Tongue (tissue), 2 donors: Measurements from ENCODE around the gene ASPM. TPM values are rescaled to one million over a fixed set of nuclear protein-coding genes. Genes with fewer than 3 reads are reported as not detected.
A peak's percentile ranks its signal among the peaks of the same experiment; 100 is the strongest.
"Not testable (repeated sequence)": the region's sequence is repeated elsewhere in the genome, so short reads cannot be mapped to it uniquely, and the experiment has no call there.

ENCODE experiments used
- DNase-seq: peaks from one replicate; pipeline ENCODE4 v3.0.0-alpha.2; 2015
- total RNA-seq: library from RNA; depleted of rRNA; stranded (reverse); fragments of >200 nt; gene quantifications from one replicate; pipeline ENCODE4 v1.2.3, GENCODE V29; 2014

ASPM gene
- total RNA-seq, 1 donor from 2014 or later, result 23.7 TPM

DNA sequence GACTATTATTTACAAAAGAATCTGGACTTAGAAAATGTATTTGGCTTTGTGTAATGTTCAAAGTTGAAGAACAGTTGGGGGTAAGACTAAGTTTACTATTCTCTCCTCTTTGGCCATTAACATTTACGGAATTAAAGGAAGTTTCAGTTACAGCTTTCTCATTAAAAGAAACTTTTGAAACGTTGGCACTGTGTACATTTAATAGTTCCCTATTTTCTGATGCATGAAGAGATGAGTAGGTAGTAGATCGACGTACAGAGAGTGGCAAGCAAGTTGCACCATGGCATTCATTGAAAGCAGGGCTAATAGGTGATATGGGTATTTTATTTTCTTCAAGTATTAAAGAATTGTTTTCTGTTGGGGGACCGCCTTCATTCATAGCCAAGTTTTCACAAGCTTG lies 3.2 kb downstream of the ASPM start:
- no peak for DNase-seq

DNA sequence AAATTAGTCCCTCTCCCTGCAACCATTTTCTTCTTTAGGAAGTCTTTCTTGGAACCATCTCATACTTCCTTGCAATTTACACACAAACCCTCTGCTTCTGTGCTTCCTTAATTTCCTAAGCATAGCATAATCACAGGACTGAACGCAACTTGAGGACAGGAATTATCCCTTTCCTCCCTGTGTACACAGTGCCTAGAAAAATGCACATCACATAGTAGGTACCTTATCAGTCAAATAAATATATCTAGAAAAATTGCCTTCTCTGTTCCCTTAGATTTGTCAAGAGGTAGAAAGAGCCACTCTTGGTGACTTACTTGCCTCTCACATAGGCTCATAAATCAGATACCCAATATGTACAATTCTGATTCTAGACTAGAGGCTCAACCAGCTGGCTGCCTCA lies 4.9 kb downstream of the ASPM start:
- no peak for DNase-seq

DNA sequence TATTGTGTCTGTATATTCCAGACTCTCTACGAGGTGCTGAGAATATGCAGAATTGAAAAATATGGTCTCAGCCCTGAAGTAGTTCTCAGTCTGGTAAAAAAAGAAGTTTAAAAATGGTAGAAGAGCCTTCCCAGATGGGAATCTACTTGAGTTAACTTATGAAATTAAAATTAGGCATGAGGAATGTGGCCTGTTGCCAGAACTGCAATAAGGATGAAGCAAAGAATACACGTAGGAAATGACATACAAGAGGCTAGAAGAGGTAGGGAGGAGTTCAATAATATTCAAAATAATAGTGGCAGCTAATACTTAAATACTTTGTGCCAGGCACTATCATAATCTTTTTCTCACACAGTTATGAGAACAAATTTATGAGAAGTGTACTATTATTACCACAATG lies 6.3 kb downstream of the ASPM start:
- DNase-seq, result peak; percentile 47

DNA sequence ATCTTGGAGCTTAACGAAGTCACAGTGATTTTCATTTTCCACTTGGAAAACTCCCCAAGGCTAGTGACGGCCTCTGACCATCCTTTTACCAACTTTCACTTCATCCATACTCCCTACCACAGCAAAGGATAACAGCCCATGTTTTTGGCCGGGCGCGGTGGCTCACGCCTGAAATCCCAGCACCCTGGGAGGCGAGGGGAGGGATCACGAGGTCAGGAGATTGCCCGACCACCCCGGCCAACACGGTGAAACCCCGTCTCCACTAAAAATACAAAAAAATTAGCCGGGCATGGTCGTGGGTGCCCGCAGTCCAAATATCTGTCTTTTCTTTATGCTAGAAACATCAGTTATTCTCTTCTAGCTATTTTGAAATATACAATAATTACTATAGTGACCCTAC lies 7.3 kb downstream of the ASPM start:
- DNase-seq, result no peak

DNA sequence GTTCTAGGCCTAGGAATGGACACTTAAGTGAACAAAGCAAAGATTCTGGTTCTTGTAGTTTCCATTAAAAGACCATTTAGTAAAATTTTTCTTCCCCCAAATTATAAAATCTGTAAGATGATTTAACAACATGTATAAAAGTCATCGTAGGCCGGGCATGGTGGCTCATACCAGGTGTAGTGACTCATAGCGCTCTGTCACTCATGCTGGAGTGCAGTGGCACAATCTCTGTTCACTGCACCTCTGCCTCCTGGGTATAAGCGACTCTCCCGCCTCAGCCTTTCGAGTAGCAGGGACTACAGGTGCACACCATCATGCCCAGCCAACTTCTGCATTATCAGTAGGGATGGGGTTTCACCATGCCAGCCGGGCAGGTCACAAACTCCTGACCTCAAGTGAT lies 9.1 kb downstream of the ASPM start:
- no peak for DNase-seq

DNA sequence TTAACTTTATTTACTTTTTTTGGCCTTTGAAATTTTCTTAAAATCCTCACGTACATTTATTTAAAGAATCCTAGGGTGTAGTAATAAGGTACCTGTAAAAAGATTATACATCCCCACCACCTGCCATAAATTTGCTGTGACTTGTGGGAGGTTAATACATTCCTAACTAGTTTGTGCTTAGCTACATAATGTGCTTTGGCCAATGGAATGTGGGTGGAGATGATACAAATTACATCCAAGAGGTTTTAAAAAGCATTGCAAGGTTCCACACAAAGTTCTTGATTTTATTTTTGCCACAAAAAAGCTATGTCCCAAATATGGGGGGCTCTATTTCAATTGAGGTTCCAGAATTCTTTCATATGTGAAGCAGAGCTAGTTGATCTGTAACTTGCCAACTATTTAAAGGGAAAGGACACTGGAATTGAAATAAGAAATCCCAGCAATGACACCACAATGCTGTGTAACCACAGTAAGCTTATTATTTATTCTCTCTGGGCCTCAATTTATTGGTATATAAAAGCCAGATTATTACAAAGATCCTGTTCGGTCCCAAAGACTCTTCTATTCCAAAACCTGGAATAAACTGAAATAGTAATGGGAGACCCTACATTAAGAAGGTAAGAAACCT lies 15.7 kb downstream of the ASPM start:
- DNase-seq, result no peak

DNA sequence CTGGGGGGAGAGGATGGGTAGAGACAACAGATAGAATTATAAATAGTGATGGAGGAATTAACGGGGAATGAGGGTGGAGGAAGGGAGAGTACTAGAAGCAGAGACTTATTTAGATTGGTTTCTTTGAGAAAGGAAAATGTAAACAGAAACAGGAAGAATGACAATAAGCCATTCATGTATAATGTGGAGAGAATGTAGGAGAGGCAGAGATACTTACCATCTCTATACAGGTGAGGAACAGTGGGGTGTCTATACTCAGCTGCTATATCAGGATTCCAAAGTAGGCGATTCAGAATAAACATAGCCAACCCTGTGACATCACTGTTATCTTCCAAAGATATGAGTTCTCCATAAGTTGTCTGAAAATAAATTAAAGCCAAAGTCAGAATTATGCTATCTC lies 16.8 kb downstream of the ASPM start:
- DNase-seq, result no peak

DNA sequence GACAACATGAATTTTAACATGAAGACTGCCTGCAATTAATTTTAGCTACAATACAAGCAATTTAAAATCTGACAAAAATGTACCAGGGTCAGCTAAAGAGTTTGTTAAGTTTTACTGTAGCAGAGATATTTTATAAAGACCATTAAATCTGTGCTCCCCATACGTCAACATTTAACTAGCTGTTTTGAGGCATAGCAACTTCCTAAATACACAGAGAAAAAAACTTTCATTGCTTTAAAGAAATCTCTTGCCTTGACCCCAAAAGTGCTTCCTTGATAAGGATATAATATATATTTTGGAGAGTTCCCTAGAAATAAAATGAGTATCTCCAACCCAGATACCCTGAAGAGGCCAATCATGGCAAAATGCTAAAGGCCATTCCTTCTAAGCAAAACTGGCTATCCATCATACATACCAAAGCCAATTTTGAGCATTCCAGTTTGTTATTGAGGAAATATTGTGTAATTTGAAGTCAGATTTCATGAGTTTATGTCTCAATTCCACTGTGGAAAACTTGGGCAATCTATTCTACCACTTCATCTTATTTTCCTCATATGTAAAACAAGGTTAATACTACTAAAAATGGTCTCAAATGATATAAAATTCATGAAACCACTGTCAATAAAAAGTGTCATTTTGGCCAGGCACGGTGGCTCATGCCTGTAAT lies 19.1 kb downstream of the ASPM start:
- DNase-seq, result no peak

DNA sequence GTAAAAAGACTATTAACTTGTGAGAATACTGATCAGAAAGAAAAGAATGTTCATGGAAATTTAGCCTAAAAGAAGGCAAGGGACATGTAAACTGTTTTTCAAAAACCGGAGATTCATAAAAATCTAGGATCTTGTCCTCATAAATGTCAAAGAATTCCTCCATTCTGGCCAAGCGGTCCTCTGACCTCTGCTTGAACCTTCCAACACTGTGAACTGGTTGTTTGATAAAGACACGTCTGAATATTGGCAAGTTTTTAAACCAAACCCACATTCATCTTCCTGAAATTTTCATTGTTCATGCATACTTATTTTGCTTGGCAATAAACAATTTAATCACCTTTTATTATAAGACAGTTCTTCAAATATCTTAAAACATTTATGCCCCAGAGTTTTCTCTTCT lies 19.8 kb downstream of the ASPM start:
- DNase-seq, result no peak

DNA sequence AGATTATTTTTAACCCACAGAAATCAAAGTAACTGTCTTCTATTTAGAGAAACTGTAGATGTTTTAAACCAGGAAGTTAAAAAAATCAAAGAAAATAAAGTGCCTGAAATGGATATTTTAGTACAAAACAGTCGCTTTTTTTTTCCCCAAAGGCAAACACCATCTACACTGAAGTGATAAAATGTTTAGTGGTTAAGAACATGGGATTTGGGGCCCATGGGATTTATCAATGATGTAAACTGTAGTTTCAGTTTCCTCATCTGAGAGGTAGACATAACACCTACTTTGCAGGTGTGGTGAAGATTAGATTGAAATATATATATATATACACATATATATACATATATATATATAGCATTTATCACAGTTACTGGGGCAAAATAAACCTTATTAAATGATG lies 22.1 kb downstream of the ASPM start:
- no peak for DNase-seq

DNA sequence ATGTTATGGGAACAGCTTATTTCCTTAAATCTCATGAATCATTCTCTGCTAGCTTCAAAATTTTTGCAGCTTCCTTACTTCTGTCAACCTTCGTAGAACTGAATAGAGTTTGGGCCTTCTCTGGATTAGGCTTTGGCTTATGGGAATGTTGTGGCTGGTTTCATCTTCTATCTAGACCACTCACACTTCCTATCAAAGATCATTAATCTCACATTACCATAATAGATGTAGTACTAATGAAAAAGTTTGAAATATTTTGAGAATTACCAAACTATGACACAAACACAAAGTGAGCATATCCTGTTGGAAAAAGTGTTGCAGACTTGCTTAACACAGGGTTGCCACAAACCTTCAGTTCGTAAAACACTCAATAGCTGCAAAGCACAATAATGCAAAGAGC lies 30.3 kb downstream of the ASPM start:
- DNase-seq, result no peak

DNA sequence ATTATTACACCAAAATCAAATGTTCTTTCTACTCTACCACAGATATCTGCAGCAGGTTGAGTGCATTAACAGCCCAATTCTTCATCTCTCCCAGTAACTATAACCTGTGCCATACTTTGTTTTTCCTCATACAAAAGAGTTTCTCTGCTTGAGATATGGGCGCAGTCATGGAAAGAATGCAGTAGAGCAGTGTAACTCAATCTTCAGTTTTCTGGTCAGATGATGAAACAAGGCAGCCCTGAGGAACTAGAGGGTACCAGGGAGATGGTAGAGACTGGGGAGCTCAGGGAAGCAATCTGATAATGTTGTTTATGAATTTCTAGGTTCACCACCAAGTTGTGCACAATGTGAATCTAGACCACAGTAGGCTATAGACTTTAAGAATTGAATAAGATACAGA lies 39.6 kb downstream of the ASPM start:
- DNase-seq, result no peak

DNA sequence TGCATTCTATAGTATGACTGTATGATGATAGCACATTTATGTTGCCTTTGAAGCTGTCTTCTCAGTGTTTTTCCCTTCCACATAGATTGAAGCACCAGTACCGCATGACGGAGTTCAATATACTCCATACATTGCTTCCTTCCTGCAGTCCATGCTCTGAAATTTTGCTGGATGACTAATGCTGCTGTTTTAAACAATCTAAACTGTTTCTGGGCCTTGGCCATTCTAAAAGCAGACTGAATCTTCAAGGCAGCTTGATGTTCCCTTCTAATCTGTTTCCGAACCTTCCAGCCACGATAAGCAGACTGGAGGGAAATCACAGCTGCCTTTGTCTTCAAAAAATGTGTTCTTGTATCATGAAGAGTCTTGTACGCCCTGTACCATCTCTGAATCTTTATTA lies 43.2 kb downstream of the ASPM start:
- no peak for DNase-seq

DNA sequence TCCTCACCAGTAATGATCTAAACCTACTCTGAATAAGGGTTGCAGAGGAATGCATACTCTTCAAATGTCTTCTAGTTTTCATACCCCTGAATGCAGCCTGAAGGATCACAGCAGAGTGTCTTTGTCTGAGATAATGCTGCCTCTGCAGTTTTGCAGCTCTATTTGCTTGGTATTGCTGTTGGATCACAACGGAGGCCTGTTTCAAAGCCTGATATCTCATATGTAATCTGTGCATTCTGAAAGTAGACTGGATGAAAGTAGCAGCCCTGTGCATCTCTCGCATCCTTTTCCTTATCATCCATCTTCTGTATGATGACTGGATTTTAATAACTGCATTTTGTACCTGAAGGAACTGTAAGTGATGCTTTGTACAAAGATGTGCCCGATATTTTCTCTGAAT lies 44.5 kb downstream of the ASPM start:
- no peak for DNase-seq

DNA sequence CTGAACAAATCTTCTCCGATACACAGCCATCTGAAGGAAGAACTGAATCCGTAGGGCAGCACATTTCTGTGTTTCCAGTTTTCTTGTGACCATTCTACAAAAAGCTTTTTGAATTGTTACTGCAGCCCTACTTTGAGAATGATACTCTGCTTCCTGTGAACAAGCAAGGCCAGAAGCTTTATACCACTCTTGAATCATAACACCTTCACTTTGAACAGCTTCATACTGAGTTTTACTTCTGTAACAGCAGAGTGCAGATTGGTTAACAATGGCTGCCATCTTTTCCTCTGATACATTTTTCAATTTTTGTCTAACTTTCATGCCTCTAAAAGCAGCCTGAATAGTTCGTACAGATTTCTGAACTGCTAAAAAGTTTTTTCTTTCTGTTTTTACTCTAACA lies 45.8 kb downstream of the ASPM start:
- DNase-seq, result no peak

DNA sequence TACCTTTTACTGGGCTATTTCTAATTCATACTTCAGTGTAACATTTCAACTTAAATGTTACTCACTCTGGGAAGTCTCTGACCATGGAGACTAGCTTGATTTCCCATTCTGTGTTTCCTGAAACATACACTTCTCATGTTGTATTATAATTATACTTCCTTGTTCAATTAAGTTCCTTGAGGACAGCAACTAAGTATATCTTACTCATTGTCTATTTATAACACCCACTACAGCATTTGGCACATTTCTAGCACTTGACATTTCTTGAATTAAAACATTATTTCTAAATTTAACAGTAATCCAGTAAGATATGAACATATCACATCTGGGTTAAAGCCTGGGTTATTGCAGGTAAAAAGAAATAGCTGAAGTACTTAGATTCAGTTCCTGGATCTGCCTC lies 47.0 kb downstream of the ASPM start:
- DNase-seq, result no peak

DNA sequence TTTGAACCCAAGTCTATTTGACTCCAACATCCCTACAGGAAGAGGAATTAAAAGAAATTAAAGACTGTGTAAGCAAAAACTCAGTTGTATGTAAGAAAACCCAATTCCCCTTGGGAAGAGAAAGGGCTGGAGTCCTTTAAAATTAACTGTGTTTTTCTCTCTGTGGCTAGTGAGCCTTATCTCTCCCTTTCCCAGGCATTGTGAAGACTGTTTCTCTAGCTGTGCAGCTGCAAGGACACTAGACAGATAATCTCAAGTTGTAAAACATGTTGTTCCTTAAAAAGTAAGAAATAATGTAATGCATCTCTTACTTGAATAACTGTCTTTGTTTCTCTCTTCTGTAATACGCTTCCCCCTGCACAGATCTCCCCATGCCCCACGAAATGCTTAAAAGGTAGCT lies 49.5 kb downstream of the ASPM start:
- DNase-seq, result not testable (repeated sequence)

DNA sequence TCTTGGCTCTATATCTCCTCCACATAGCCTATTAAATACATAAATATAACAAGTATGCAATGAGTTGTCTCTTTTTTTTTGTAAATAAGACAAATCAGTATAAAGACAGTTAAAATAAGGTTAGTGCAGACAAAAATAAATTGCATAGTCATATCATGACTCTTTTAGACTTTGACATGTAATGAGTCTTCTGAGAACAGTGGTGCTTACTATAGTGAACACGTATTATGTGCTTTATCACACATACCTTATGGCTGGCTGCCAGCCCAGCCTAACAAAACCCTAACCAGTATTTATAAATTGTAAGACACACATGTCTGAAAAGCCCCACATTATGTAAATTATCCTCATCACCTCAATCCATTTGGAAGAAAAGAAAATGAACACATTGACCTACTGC lies 50.3 kb downstream of the ASPM start:
- no peak for DNase-seq

DNA sequence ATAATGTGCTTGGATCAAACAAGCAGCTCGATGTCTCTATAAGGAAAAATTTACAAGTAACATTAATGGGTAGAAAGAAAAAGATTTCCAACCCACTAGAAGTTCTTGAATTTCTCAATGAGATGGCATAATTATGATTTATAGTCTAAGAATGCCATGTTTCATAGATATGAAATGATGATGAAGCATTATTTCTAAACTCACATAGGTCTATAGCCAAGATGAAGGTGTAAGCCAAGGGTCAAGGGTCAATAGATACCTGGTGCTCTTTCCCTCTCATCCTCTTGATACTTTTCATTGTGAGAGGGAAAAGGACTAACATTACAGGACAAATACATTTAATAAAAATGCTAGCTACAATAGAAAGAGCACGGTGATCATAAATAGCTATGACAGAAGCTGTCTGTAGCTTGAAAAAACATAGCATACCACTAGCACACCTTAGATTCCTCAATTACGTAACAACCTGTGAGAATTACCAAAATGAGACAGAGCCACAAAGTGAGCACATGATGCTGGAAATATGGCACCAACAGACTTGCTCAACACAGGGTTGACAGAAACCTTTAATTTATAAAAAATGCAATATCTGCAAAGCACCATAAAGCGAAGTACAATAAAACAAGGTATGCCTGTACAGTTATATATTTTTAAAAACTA lies 53.1 kb downstream of the ASPM start:
- DNase-seq, result no peak

DNA sequence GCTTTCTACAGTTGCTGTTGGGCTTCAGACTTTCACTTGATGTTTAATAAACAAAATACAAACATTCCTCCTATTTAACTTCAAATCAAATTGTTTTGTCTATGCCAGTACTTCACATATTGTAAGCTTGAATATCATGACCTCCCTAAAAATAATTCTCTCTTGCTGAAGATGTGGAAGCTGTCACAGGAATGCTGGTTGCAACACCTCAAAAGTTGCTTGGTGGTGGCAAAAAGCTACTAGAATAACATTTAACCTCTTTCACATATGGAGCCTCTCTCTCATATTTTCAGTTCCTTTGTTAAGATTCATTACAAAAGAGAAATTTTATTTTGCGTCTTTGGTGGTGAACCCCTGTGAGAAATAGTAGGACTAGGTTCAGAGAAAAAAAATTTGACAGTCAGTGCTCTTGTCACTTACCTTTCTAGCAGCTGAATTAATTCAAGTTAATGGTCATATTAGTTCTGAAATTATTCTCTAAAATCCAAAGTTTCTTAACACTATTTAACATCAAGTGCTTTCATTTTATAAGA lies 53.9 kb downstream of the ASPM start:
- no peak for DNase-seq

DNA sequence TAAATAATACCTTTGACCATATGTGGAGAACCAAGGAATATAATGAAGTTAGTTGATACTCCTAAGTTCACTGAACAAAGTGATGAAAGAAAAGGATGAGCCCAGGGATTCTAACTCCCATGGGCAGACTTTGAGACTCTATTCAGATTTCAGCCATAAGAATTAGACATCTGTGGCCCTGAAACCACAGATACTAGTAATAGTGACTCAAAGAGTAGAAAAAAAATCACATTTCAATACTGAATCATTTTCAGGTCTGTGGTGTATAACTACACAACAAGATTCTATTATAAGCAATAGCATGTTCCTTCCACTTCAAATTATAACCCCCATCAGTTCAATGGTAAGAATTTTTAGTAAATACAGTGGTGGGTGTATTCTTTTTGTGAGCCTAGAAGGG lies 63.0 kb downstream of the ASPM start:
- DNase-seq, result no peak

DNA sequence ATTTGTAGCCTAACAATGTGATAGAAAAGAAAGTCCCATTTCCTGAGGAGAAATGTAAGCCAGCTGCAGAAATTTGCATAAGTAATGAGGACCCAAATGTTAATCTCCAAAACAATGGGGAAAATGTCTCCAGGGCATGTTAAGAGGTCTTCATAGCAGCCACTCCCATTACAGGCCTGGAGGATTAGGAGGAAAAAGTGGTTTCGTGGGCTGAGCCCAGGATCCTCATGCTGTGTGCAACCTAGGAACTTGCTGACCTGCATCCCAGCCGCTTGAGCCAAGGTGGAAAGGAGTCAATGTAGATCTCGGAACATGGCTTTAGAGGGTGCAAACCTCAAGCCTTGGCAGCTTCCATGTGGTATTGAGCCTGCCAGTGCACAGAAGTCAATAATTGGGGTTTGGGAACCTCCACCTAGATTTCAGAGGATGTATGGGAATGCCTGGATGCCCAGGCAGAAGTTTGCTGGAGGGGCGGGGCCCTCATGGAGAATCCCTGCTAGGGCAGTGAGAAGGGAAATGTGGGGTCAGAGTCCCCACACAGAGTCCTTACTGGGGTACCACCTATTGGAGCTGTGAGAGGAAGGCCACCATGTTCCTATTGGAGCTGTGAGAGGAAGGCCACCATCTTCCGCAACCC lies 65.2 kb downstream of the ASPM start:
- no peak for DNase-seq

DNA sequence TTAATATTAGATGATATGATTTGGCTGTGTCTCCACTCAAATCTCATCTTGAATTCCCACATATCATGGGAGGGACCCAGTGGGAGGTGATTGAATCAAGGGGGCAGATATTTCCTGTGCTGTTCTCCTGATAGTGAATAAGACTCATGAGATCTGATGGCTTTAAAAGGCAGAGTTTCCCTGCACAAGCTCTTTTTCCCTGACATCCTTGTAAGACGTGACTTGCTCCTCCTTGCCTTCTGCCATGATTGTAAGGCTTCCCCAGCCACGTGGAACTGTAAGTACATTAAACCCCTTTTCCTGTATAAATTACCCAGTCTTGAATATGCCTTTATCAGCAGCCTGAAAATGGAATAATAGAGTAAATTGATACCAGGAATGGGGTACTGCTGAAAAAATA lies 66.1 kb downstream of the ASPM start:
- DNase-seq, result no peak
